NB4 (cell line): ENCODE measurements around the gene SERPINB1.

Experiments
- DNase-seq: peaks from one replicate; pipeline ENCODE4 v3.0.0; 2010; ENCODE audit warnings: low read depth
- H3K4me3 ChIP-seq: one replicate; pipeline ENCODE4 v1.5.1; 2011; ENCODE audit warnings: mild to moderate bottlenecking, low read depth, low read length, moderate library complexity
- CTCF ChIP-seq: IDR thresholded peaks from one replicate; pipeline ENCODE4 v1.5.1; 2012; ENCODE audit warnings: low read depth, low read length
- MAX ChIP-seq: IDR thresholded peaks from 2 replicates; pipeline ENCODE4 v1.6.1; 2011; ENCODE audit warnings: low read depth, low read length
- MYC ChIP-seq: IDR thresholded peaks from 2 replicates; pipeline ENCODE4 v1.6.1; 2011; ENCODE audit warnings: low read depth, low read length
- POLR2A ChIP-seq: IDR thresholded peaks from 2 replicates; pipeline ENCODE4 v1.6.1; 2011; ENCODE audit warnings: mild to moderate bottlenecking; ENCODE audit not compliant: insufficient read length; ENCODE audit errors: extremely low read depth

The SERPINB1 gene

GRCh38 chr6:2829253-2829652 lies 12.4 kb downstream of the SERPINB1 start:
- no peak for TF ChIP-seq MAX
- no peak for TF ChIP-seq MYC
- no peak for TF ChIP-seq CTCF
- no peak for TF ChIP-seq POLR2A
- H3K4me3 ChIP-seq, result no peak overlapping the region
- DNase-seq, result no peak

- no peak overlapping the region for H3K4me3 ChIP-seq
- no peak for DNase-seq
- TF ChIP-seq POLR2A, result no peak
- no peak for TF ChIP-seq CTCF
- no peak for TF ChIP-seq MAX
Measured at GRCh38 chr6:2828629-2829028, 13.0 kb downstream of the SERPINB1 start.

GRCh38 chr6:2827142-2827541 lies 14.5 kb downstream of the SERPINB1 start:
- TF ChIP-seq CTCF, result no peak
- TF ChIP-seq MYC, result no peak
- TF ChIP-seq POLR2A, result no peak
- H3K4me3 ChIP-seq, result no peak overlapping the region
- no peak for DNase-seq

GRCh38 chr6:2826131-2826530 lies 15.5 kb downstream of the SERPINB1 start:
- DNase-seq, result no peak
- no peak overlapping the region for H3K4me3 ChIP-seq
- no peak for TF ChIP-seq CTCF
- TF ChIP-seq MAX, result no peak
- no peak for TF ChIP-seq POLR2A
- no peak for TF ChIP-seq MYC

GRCh38 chr6:2823104-2823850 lies 18.4 kb downstream of the SERPINB1 start:
- H3K4me3 ChIP-seq, result no peak overlapping the region
- no peak for DNase-seq
- no peak for TF ChIP-seq POLR2A
- TF ChIP-seq CTCF, result no peak
- TF ChIP-seq MAX, result no peak
- TF ChIP-seq MYC, result no peak

- no peak for TF ChIP-seq CTCF
- TF ChIP-seq POLR2A, result no peak
- TF ChIP-seq MYC, result no peak
- TF ChIP-seq MAX, result no peak
- DNase-seq, result no peak
- H3K4me3 ChIP-seq, result no peak overlapping the region
Measured at GRCh38 chr6:2821554-2821953, 20.1 kb downstream of the SERPINB1 start.
